ENCODE measurements around the gene STAM2.
"Not testable (repeated sequence)": the region's sequence is repeated elsewhere in the genome, so short reads cannot be mapped to it uniquely, and the experiment has no call there.

The STAM2 gene

GRCh38 chr2:152175012-152175367, 573 bp downstream of the STAM2 start:
- Histone ChIP-seq H3K36me3 (replicated peaks) (no peaks in the 10 kb centered on the region), H3K4me3 (ENCODE audit: low read depth, low read length) (peak overlapping the region; percentile 97), H3K27ac (peak overlapping the region; percentile 94), H3K27me3 (replicated peaks) (no peaks in the 10 kb centered on the region)
- in situ Hi-C loops (cut with HindIII; ENCODE audit: low pct_ligation_motif_present, low sequenced_read_pairs) = loop anchor here (25.0 kb wide), 1 partner anchor 462 kb away; no protein-coding TSS in a partner anchor
- no peak for DNase-seq
- TF ChIP-seq CTCF (IDR thresholded peaks at IDR 0.05; ENCODE audit: low read depth, low read length, missing control alignments) = no peak

- Histone ChIP-seq H3K4me3 (ENCODE audit: low read depth, low read length) (peak overlapping the region; percentile 97), H3K27me3 (replicated peaks) (no peaks in the 10 kb centered on the region), H3K27ac (peak overlapping the region; percentile 94), H3K36me3 (replicated peaks) (no peaks in the 10 kb centered on the region)
- no peak for TF ChIP-seq CTCF (IDR thresholded peaks at IDR 0.05; ENCODE audit: low read depth, low read length, missing control alignments)
- no peak for DNase-seq
- in situ Hi-C loops (cut with HindIII; ENCODE audit: low pct_ligation_motif_present, low sequenced_read_pairs) = loop anchor here (25.0 kb wide), 1 partner anchor 137 kb away; no protein-coding TSS in a partner anchor
Observed at GRCh38 chr2:152174574-152174973, 989 bp downstream of the STAM2 start.

GRCh38 chr2:152173831-152174230, 1.7 kb downstream of the STAM2 start:
- TF ChIP-seq CTCF (IDR thresholded peaks at IDR 0.05; ENCODE audit: low read depth, low read length, missing control alignments) = no peak
- no peak overlapping the region for H3K4me3 ChIP-seq (ENCODE audit: low read depth, low read length)
- H3K27me3 ChIP-seq (replicated peaks) = no peaks in the 10 kb centered on the region
- DNase-seq = no peak
- no peaks in the 10 kb centered on the region for H3K36me3 ChIP-seq (replicated peaks)
- in situ Hi-C loops (cut with HindIII; ENCODE audit: low pct_ligation_motif_present, low sequenced_read_pairs) = loop anchor here (25.0 kb wide), 1 partner anchor 137 kb away; no protein-coding TSS in a partner anchor
- no peak overlapping the region for H3K27ac ChIP-seq

GRCh38 chr2:152172201-152172785, 3.3 kb downstream of the STAM2 start:
- not testable (repeated sequence) for DNase-seq; H3K27me3 ChIP-seq (replicated peaks); H3K36me3 ChIP-seq (replicated peaks); H3K4me3 ChIP-seq (ENCODE audit: low read depth, low read length); H3K27ac ChIP-seq
- in situ Hi-C loops (cut with HindIII; ENCODE audit: low pct_ligation_motif_present, low sequenced_read_pairs) = loop anchor here (25.0 kb wide), 1 partner anchor 135 kb away; no protein-coding TSS in a partner anchor

GRCh38 chr2:152171718-152172117, 3.8 kb downstream of the STAM2 start:
- in situ Hi-C loops (cut with HindIII; ENCODE audit: low pct_ligation_motif_present, low sequenced_read_pairs) = loop anchor here (25.0 kb wide), 1 partner anchor 134 kb away; no protein-coding TSS in a partner anchor
- no peak overlapping the region for H3K4me3 ChIP-seq (ENCODE audit: low read depth, low read length)
- no peak for DNase-seq
- no peaks in the 10 kb centered on the region for H3K36me3 ChIP-seq (replicated peaks)
- no peak overlapping the region for H3K27ac ChIP-seq
- no peaks in the 10 kb centered on the region for H3K27me3 ChIP-seq (replicated peaks)
- no peak for TF ChIP-seq CTCF (IDR thresholded peaks at IDR 0.05; ENCODE audit: low read depth, low read length, missing control alignments)

GRCh38 chr2:152169158-152169557, 6.4 kb downstream of the STAM2 start:
- not testable (repeated sequence) for H3K4me3 ChIP-seq (ENCODE audit: low read depth, low read length); H3K27ac ChIP-seq; H3K27me3 ChIP-seq (replicated peaks); DNase-seq; H3K36me3 ChIP-seq (replicated peaks)
- in situ Hi-C loops (cut with HindIII; ENCODE audit: low pct_ligation_motif_present, low sequenced_read_pairs) = loop anchor here (25.0 kb wide), 1 partner anchor 132 kb away; no protein-coding TSS in a partner anchor

- not testable (repeated sequence) for DNase-seq, H3K27ac ChIP-seq
- in situ Hi-C loops (cut with HindIII; ENCODE audit: low pct_ligation_motif_present, low sequenced_read_pairs) = loop anchor here (25.0 kb wide), 1 partner anchor 130 kb away; no protein-coding TSS in a partner anchor
Observed at GRCh38 chr2:152167470-152167869, 8.1 kb downstream of the STAM2 start.

More at GRCh38 chr2:152167470-152167869, 8.1 kb downstream of the STAM2 start:
- not testable (repeated sequence) for H3K36me3 ChIP-seq (replicated peaks); H3K27me3 ChIP-seq (replicated peaks); H3K4me3 ChIP-seq (ENCODE audit: low read depth, low read length)
